KMS-11 (cell line): ENCODE results near the gene GARNL3.

Experiments used
- H2AFZ ChIP-seq: fragments of 200-600 bp; sonication (generic); 2 replicates; pipeline ENCODE4 v1.6.1; 2016; ENCODE audit warnings: antibody characterized with exemption, mixed run types, low read depth
- H3K27ac ChIP-seq: fragments of 200-600 bp; sonication (generic); 2 replicates; pipeline ENCODE4 v1.6.1; 2016; ENCODE audit warnings: mild to moderate bottlenecking, mixed run types
- H3K27me3 ChIP-seq: fragments of 200-600 bp; sonication (generic); 2 replicates; pipeline ENCODE4 v1.6.1; 2017; ENCODE audit warnings: mild to moderate bottlenecking, low read depth, mixed run types, moderate library complexity; ENCODE audit not compliant: insufficient read depth
- H3K36me3 ChIP-seq: fragments of 200-600 bp; sonication (generic); 2 replicates; pipeline ENCODE4 v1.6.1; 2017; ENCODE audit warnings: mild to moderate bottlenecking, mixed run types; ENCODE audit not compliant: insufficient read depth
- H3K4me1 ChIP-seq: fragments of 200-600 bp; sonication (generic); 2 replicates; pipeline ENCODE4 v1.6.1; 2016; ENCODE audit warnings: mild to moderate bottlenecking, low read depth, mixed run types; ENCODE audit not compliant: poor library complexity, severe bottlenecking
- H3K4me2 ChIP-seq: fragments of 200-600 bp; sonication (generic); 2 replicates; pipeline ENCODE4 v1.7.0; 2016; ENCODE audit warnings: mild to moderate bottlenecking, mixed run types
- H3K4me3 ChIP-seq: fragments of 200-600 bp; sonication (generic); IDR thresholded peaks from 2 replicates; pipeline ENCODE4 v1.6.1; 2017; ENCODE audit warnings: low read depth, low read length, mixed read lengths; ENCODE audit not compliant: insufficient read depth
- H3K79me2 ChIP-seq: fragments of 200-600 bp; sonication (generic); 2 replicates; pipeline ENCODE4 v1.6.1; 2016; ENCODE audit warnings: low read depth, mixed run types; ENCODE audit not compliant: insufficient read depth
- H3K9ac ChIP-seq: fragments of 200-600 bp; sonication (generic); 2 replicates; pipeline ENCODE4 v1.6.1; 2016; ENCODE audit warnings: mild to moderate bottlenecking, mixed run types
- H4K20me1 ChIP-seq: fragments of 200-600 bp; sonication (generic); 2 replicates; pipeline ENCODE4 v1.6.1; 2016; ENCODE audit warnings: mild to moderate bottlenecking, mixed run types; ENCODE audit not compliant: insufficient read depth
- CTCF ChIP-seq: fragments of 200-600 bp; sonication (generic); conservative IDR thresholded peaks from 2 replicates; pipeline ENCODE4 v1.6.1; 2017; ENCODE audit warnings: low read depth, mild to moderate bottlenecking, antibody characterized with exemption, low read length, moderate library complexity, mixed read lengths

GARNL3 gene

GRCh38 chr9:127273326-127273725 lies 8.8 kb downstream of the GARNL3 start:
- H3K4me2 ChIP-seq: no peak overlapping the region
- H4K20me1 ChIP-seq: no peaks in the 10 kb centered on the region
- no peaks in the 10 kb centered on the region for H3K79me2 ChIP-seq
- no peak overlapping the region for H2AFZ ChIP-seq
- no peak for TF ChIP-seq CTCF
- H3K36me3 ChIP-seq: no peaks in the 10 kb centered on the region
- no peaks in the 10 kb centered on the region for H3K27me3 ChIP-seq
- no peaks in the 10 kb centered on the region for H3K4me1 ChIP-seq
- no peak overlapping the region for H3K27ac ChIP-seq
- H3K9ac ChIP-seq: no peak overlapping the region
- no peak overlapping the region for H3K4me3 ChIP-seq

GRCh38 chr9:127277099-127277498 lies 12.5 kb downstream of the GARNL3 start:
- Histone ChIP-seq H3K36me3 (no peaks in the 10 kb centered on the region), H4K20me1 (no peaks in the 10 kb centered on the region), H3K4me3 (no peak overlapping the region), H3K27me3 (no peaks in the 10 kb centered on the region), H3K4me1 (no peaks in the 10 kb centered on the region), H3K4me2 (no peak overlapping the region), H3K27ac (no peak overlapping the region), H3K79me2 (no peaks in the 10 kb centered on the region), H3K9ac (no peak overlapping the region), H2AFZ (no peak overlapping the region)
- no peak for TF ChIP-seq CTCF

- no peaks in the 10 kb centered on the region for H3K79me2 ChIP-seq
- H4K20me1 ChIP-seq: no peaks in the 10 kb centered on the region
- TF ChIP-seq CTCF: no peak
- no peaks in the 10 kb centered on the region for H3K4me1 ChIP-seq
- H3K36me3 ChIP-seq: no peaks in the 10 kb centered on the region
- H3K4me2 ChIP-seq: no peak overlapping the region
- H3K9ac ChIP-seq: no peak overlapping the region
- H3K27me3 ChIP-seq: no peaks in the 10 kb centered on the region
- no peak overlapping the region for H3K4me3 ChIP-seq
- H2AFZ ChIP-seq: no peak overlapping the region
- no peak overlapping the region for H3K27ac ChIP-seq
Observed at GRCh38 chr9:127277770-127278169, 13.2 kb downstream of the GARNL3 start.

- Histone ChIP-seq H3K79me2 (no peaks in the 10 kb centered on the region), H3K27me3 (no peaks in the 10 kb centered on the region), H4K20me1 (no peaks in the 10 kb centered on the region), H3K27ac (no peak overlapping the region), H3K9ac (no peak overlapping the region), H3K4me3 (no peak overlapping the region), H3K4me1 (no peaks in the 10 kb centered on the region), H3K36me3 (no peaks in the 10 kb centered on the region), H2AFZ (no peak overlapping the region), H3K4me2 (no peak overlapping the region)
- no peak for TF ChIP-seq CTCF
Observed at GRCh38 chr9:127278372-127278771, 13.8 kb downstream of the GARNL3 start.

GRCh38 chr9:127279717-127280285 lies 15.2 kb downstream of the GARNL3 start:
- no peaks in the 10 kb centered on the region for H3K4me1 ChIP-seq
- TF ChIP-seq CTCF: no peak
- H3K27me3 ChIP-seq: no peaks in the 10 kb centered on the region
- H2AFZ ChIP-seq: no peak overlapping the region
- H3K4me2 ChIP-seq: no peak overlapping the region
- H3K79me2 ChIP-seq: no peaks in the 10 kb centered on the region
- no peaks in the 10 kb centered on the region for H4K20me1 ChIP-seq
- H3K4me3 ChIP-seq: no peak overlapping the region
- H3K27ac ChIP-seq: no peak overlapping the region
- H3K9ac ChIP-seq: no peak overlapping the region
- H3K36me3 ChIP-seq: no peaks in the 10 kb centered on the region
